ENCODE results near the gene DSCAML1. TPM values are rescaled to one million over a fixed set of nuclear protein-coding genes. Genes with fewer than 3 reads are reported as not detected.

Gene DSCAML1
- total and polyA plus RNA-seq, 7 donors: 0.04 to 0.52 (median 0.06) TPM

GRCh38 chr11:117841551-117842031 is 44.6 kb upstream of the DSCAML1 start:
- H3K4me1 ChIP-seq: no peaks in the 10 kb centered on the region
- TF ChIP-seq, protein P1, sequence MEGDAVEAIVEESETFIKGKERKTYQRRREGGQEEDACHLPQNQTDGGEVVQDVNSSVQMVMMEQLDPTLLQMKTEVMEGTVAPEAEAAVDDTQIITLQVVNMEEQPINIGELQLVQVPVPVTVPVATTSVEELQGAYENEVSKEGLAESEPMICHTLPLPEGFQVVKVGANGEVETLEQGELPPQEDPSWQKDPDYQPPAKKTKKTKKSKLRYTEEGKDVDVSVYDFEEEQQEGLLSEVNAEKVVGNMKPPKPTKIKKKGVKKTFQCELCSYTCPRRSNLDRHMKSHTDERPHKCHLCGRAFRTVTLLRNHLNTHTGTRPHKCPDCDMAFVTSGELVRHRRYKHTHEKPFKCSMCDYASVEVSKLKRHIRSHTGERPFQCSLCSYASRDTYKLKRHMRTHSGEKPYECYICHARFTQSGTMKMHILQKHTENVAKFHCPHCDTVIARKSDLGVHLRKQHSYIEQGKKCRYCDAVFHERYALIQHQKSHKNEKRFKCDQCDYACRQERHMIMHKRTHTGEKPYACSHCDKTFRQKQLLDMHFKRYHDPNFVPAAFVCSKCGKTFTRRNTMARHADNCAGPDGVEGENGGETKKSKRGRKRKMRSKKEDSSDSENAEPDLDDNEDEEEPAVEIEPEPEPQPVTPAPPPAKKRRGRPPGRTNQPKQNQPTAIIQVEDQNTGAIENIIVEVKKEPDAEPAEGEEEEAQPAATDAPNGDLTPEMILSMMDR (IDR thresholded peaks at IDR 0.05): no peak
- no peak overlapping the region for H3K27ac ChIP-seq
- WGBS, 3 donors: 93 to 94% (median 93%) methylated on average over 7 of the region's 7 CpGs
- H3K27me3 ChIP-seq (ENCODE audit: insufficient read depth in 3 of 3, low read length in 2 of 3): no peaks in the 10 kb centered on the region
- intact Hi-C loops (cut with DNase I): loop anchor here (5.0 kb wide), 1 partner anchor 211 kb away; no protein-coding TSS in a partner anchor
- H3K4me3 ChIP-seq: no peak overlapping the region
- H3K9me3 ChIP-seq: no peaks in the 10 kb centered on the region
- no peaks in the 10 kb centered on the region for H3K36me3 ChIP-seq (ENCODE audit: insufficient read depth in 1 of 2, low read depth in 1 of 2)
- DNase-seq (no peak), ATAC-seq (no peak)

DNA sequence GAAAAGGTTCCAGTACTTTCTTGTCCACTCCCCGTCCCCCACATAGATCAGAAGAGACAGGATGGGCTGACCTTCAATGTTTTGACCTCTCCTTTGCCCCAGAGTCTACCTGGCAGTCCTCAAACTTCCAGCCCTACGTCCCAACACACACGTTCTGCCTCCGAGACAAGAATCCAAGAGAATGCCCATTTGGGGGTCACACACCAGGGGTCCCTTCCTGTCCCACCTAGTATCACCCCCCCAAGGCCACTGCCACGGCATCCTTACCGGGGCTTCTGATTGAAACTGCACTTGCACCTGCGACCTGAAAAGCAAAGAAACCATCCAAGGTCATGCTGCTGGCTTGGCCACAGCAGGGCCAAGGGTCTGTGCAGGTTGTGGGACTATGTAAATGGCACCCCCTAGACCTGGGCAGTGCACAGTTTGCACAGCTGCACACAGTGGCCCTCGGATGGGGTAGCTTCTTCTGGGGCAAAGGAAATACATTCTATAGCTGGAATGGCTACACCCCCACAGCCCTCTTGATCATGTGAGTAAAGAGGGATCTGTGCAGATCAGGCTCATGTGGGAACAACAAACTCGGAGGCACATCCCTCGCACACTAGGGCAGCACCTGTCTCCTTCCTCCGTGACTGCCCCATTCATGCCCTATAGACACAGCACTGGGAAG is 44.0 kb upstream of the DSCAML1 start:
- no peak for DNase-seq
- no peaks in the 10 kb centered on the region for H3K4me1 ChIP-seq
- no peak overlapping the region for H3K27ac ChIP-seq
- H3K4me3 ChIP-seq: no peak overlapping the region
- no peaks in the 10 kb centered on the region for H3K27me3 ChIP-seq (ENCODE audit: insufficient read depth in 3 of 3, low read length in 2 of 3)
- H3K9me3 ChIP-seq: no peaks in the 10 kb centered on the region
- intact Hi-C loops (cut with DNase I): loop anchor here (5.0 kb wide), 1 partner anchor 211 kb away; no protein-coding TSS in a partner anchor
- no peak for ATAC-seq
- no peaks in the 10 kb centered on the region for H3K36me3 ChIP-seq (ENCODE audit: insufficient read depth in 1 of 2, low read depth in 1 of 2)
- 92 to 94% (median 93%) methylated on average over 11 of the region's 11 CpGs for WGBS, 3 donors
- TF ChIP-seq, protein P1 (IDR thresholded peaks at IDR 0.05): no peak

DNA sequence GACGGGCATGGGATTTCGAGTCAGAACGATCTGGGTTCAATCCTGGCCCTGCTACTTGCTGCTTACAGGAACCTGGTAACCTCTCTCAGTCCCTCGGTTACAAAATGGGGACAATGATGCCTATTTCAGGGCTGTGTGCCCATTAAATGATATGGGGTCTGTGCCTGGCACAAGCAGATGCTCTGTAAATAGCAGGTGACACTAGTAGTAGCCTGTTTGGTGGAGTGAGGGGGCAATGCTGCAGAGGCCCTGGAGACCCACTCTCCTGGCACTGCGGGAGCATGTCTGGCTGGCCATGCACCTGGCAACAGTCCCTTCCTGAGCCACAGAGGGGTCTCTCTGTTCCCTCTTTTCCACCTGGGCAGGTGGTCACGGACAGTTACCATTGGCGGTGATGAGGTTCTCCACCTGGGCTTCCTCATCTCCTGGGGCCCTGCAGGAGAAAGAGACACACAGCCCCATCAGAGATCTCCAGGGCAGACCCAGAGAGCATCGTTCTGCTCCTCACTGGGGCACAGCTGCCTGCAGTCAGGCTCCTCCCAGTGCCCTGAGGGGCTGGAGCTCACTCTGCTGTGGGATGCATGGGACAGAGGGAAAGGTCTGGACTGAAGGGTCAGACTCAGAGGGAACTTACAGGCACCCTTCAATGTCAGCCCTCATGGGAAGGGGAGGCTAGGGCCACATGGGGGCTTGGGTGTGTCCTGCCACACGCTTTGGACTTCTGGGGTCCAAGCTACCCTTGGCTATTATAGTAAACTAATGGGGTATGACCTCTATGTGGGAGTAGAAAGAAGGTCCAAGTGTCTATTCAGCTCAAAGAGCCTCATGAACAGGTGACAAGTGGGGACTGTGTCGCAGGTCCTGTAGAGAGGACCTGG is 43.2 kb upstream of the DSCAML1 start:
- TF ChIP-seq, protein P1 (IDR thresholded peaks at IDR 0.05): no peak
- H3K4me3 ChIP-seq: no peak overlapping the region
- H3K27ac ChIP-seq: no peak overlapping the region
- no peaks in the 10 kb centered on the region for H3K9me3 ChIP-seq
- ATAC-seq (no peak), DNase-seq (no peak)
- WGBS, 3 donors: 93% methylated on average over 10 of the region's 10 CpGs
- H3K36me3 ChIP-seq (ENCODE audit: insufficient read depth in 1 of 2, low read depth in 1 of 2): no peaks in the 10 kb centered on the region
- intact Hi-C loops (cut with DNase I): loop anchor here (5.0 kb wide), 1 partner anchor 212 kb away; no protein-coding TSS in a partner anchor
- no peaks in the 10 kb centered on the region for H3K4me1 ChIP-seq
- no peaks in the 10 kb centered on the region for H3K27me3 ChIP-seq (ENCODE audit: insufficient read depth in 3 of 3, low read length in 2 of 3)

- no peaks in the 10 kb centered on the region for H3K36me3 ChIP-seq (ENCODE audit: insufficient read depth in 1 of 2, low read depth in 1 of 2)
- H3K27ac ChIP-seq: no peak overlapping the region
- WGBS, 3 donors: 85 to 90% (median 86%) methylated on average over 7 of the region's 7 CpGs
- H3K4me3 ChIP-seq: no peak overlapping the region
- intact Hi-C loops (cut with DNase I): no loop called here
- TF ChIP-seq, protein P1 (IDR thresholded peaks at IDR 0.05): no peak
- ATAC-seq (no peak), DNase-seq (no peak)
- no peaks in the 10 kb centered on the region for H3K4me1 ChIP-seq
- H3K9me3 ChIP-seq: no peaks in the 10 kb centered on the region
- H3K27me3 ChIP-seq (ENCODE audit: insufficient read depth in 3 of 3, low read length in 2 of 3): no peaks in the 10 kb centered on the region
Measured at GRCh38 chr11:117839380-117839881, 42.4 kb upstream of the DSCAML1 start.

All from psoas muscle (tissue), 8 donors.